ENCODE measurements around the gene PATE2.

Gene PATE2

GRCh38 chr11:125778728-125779127 lies at the start of gene PATE2:
PATE2 (minus strand) TSS chr11:125778828; CDS start chr11:125778773, 55 bp downstream.
- no peak within 1 kb of the TSS for H3K4me3 Mint-ChIP-seq
- no peaks in the 10 kb centered on the region for H3K4me1 Mint-ChIP-seq
- H3K27me3 Mint-ChIP-seq: peaks cover 9 to 10% of the 10 kb centered on the region in 2 donors
- DNase-seq (no peak), ATAC-seq (replicated peaks) (no peak)
- H3K36me3 Mint-ChIP-seq: no peaks in the 10 kb centered on the region
- H3K27ac Mint-ChIP-seq: no peak within 1 kb of the TSS
- peaks cover 3 to 9% of the 10 kb centered on the region in 2 donors for H3K9me3 Mint-ChIP-seq

- Mint-ChIP-seq H3K27me3 (no peaks in the 10 kb centered on the region), H3K4me1 (no peaks in the 10 kb centered on the region), H3K4me3 (no peak overlapping the region), H3K27ac (no peak overlapping the region), H3K36me3 (no peaks in the 10 kb centered on the region), H3K9me3 (peaks cover 13 to 18% of the 10 kb centered on the region in 2 donors)
- no peak for ATAC-seq (replicated peaks)
- no peak for DNase-seq
Observed at GRCh38 chr11:125807909-125808308, 29.3 kb upstream of the PATE2 start.

- no peak overlapping the region for H3K4me3 Mint-ChIP-seq
- peaks cover 4% of the 10 kb centered on the region in 2 donors for H3K36me3 Mint-ChIP-seq
Observed at GRCh38 chr11:125802387-125802786, 23.8 kb upstream of the PATE2 start.

GRCh38 chr11:125799808-125800207 lies 21.2 kb upstream of the PATE2 start:
- Mint-ChIP-seq H3K9me3 (peaks cover 39 to 48% of the 10 kb centered on the region in 2 donors), H3K27ac (no peak overlapping the region), H3K4me1 (no peaks in the 10 kb centered on the region), H3K27me3 (peaks cover 0 to 10% of the 10 kb centered on the region in 2 donors), H3K4me3 (no peak overlapping the region), H3K36me3 (peaks cover 4% of the 10 kb centered on the region in 2 donors)
- ATAC-seq (replicated peaks) (no peak), DNase-seq (no peak)

More at GRCh38 chr11:125802387-125802786, 23.8 kb upstream of the PATE2 start:
- DNase-seq: no peak
- no peak for ATAC-seq (replicated peaks)
- Mint-ChIP-seq H3K4me1 (no peaks in the 10 kb centered on the region), H3K27me3 (peaks cover 0 to 10% of the 10 kb centered on the region in 2 donors), H3K9me3 (peaks cover 30 to 35% of the 10 kb centered on the region in 2 donors), H3K27ac (no peak overlapping the region)

GRCh38 chr11:125797641-125798040 lies 19.0 kb upstream of the PATE2 start:
- no peaks in the 10 kb centered on the region for H3K4me1 Mint-ChIP-seq
- peaks cover 40 to 45% of the 10 kb centered on the region in 2 donors for H3K9me3 Mint-ChIP-seq

GRCh38 chr11:125790825-125791224 lies 12.2 kb upstream of the PATE2 start:
- DNase-seq (no peak), ATAC-seq (replicated peaks) (no peak)
- Mint-ChIP-seq H3K27ac (no peak overlapping the region), H3K36me3 (no peaks in the 10 kb centered on the region), H3K4me1 (no peaks in the 10 kb centered on the region), H3K9me3 (peaks cover 14 to 23% of the 10 kb centered on the region in 2 donors), H3K27me3 (peaks cover 0 to 6% of the 10 kb centered on the region in 2 donors), H3K4me3 (no peak overlapping the region)

More at GRCh38 chr11:125797641-125798040, 19.0 kb upstream of the PATE2 start:
- Mint-ChIP-seq H3K4me3 (no peak overlapping the region), H3K27me3 (peaks cover 0 to 10% of the 10 kb centered on the region in 2 donors), H3K27ac (no peak overlapping the region), H3K36me3 (peaks cover 4% of the 10 kb centered on the region in 2 donors)
- ATAC-seq (replicated peaks): no peak
- DNase-seq: no peak

GRCh38 chr11:125787827-125788226 lies 9.2 kb upstream of the PATE2 start, which contains the start of gene PATE3:
PATE3 (plus strand) TSS chr11:125788127; CDS start chr11:125788152, 25 bp downstream.
- ATAC-seq (replicated peaks): no peak
- no peak within 1 kb of the TSS for H3K4me3 Mint-ChIP-seq

GRCh38 chr11:125784678-125785077 lies 6.0 kb upstream of the PATE2 start:
- Mint-ChIP-seq H3K4me3 (no peak overlapping the region), H3K9me3 (peaks cover 7 to 9% of the 10 kb centered on the region in 2 donors), H3K36me3 (no peaks in the 10 kb centered on the region), H3K27me3 (peaks cover 3 to 8% of the 10 kb centered on the region in 2 donors), H3K27ac (no peak overlapping the region), H3K4me1 (no peaks in the 10 kb centered on the region)
- ATAC-seq (replicated peaks) (no peak), DNase-seq (no peak)

More at GRCh38 chr11:125787827-125788226, 9.2 kb upstream of the PATE2 start, which contains the start of gene PATE3:
- Mint-ChIP-seq H3K4me1 (no peaks in the 10 kb centered on the region), H3K9me3 (peaks cover 4 to 7% of the 10 kb centered on the region in 2 donors), H3K36me3 (no peaks in the 10 kb centered on the region), H3K27me3 (peaks cover 0 to 6% of the 10 kb centered on the region in 2 donors), H3K27ac (no peak within 1 kb of the TSS)
- no peak for DNase-seq

- no peak overlapping the region for H3K4me3 Mint-ChIP-seq
- H3K36me3 Mint-ChIP-seq: no peaks in the 10 kb centered on the region
- H3K27ac Mint-ChIP-seq: no peak overlapping the region
- ATAC-seq (replicated peaks) (no peak), DNase-seq (no peak)
- H3K27me3 Mint-ChIP-seq: peaks cover 9 to 10% of the 10 kb centered on the region in 2 donors
- H3K9me3 Mint-ChIP-seq: peaks cover 3% of the 10 kb centered on the region in 2 donors
- no peaks in the 10 kb centered on the region for H3K4me1 Mint-ChIP-seq
Observed at GRCh38 chr11:125777309-125777708, 1.3 kb downstream of the PATE2 start.

- Mint-ChIP-seq H3K27me3 (peaks cover 4 to 6% of the 10 kb centered on the region in 2 donors), H3K27ac (no peak overlapping the region), H3K4me1 (no peaks in the 10 kb centered on the region), H3K4me3 (no peak overlapping the region), H3K36me3 (no peaks in the 10 kb centered on the region), H3K9me3 (no peaks in the 10 kb centered on the region)
- ATAC-seq (replicated peaks): no peak
- no peak for DNase-seq
Observed at GRCh38 chr11:125773516-125773915, 5.1 kb downstream of the PATE2 start.

GRCh38 chr11:125772834-125773505 lies 5.7 kb downstream of the PATE2 start:
- DNase-seq: no peak
- Mint-ChIP-seq H3K27ac (no peak overlapping the region), H3K4me3 (no peak overlapping the region), H3K36me3 (no peaks in the 10 kb centered on the region), H3K9me3 (no peaks in the 10 kb centered on the region), H3K4me1 (no peaks in the 10 kb centered on the region), H3K27me3 (peaks cover 6 to 10% of the 10 kb centered on the region in 2 donors)
- no peak for ATAC-seq (replicated peaks)

GRCh38 chr11:125770583-125770982 lies 8.0 kb downstream of the PATE2 start:
- H3K4me3 Mint-ChIP-seq: no peak overlapping the region
- DNase-seq: no peak
- ATAC-seq (replicated peaks): no peak

GRCh38 chr11:125768336-125769046 lies 10.1 kb downstream of the PATE2 start:
- ATAC-seq (replicated peaks): no peak
- H3K4me3 Mint-ChIP-seq: no peak overlapping the region
- H3K27ac Mint-ChIP-seq: no peak overlapping the region
- no peaks in the 10 kb centered on the region for H3K4me1 Mint-ChIP-seq
- H3K9me3 Mint-ChIP-seq: no peaks in the 10 kb centered on the region
- DNase-seq: no peak
- no peaks in the 10 kb centered on the region for H3K36me3 Mint-ChIP-seq
- H3K27me3 Mint-ChIP-seq: peaks cover 8 to 31% of the 10 kb centered on the region in 2 donors

More at GRCh38 chr11:125770583-125770982, 8.0 kb downstream of the PATE2 start:
- H3K9me3 Mint-ChIP-seq: no peaks in the 10 kb centered on the region
- H3K27ac Mint-ChIP-seq: no peak overlapping the region
- H3K27me3 Mint-ChIP-seq: peaks cover 8 to 17% of the 10 kb centered on the region in 2 donors
- no peaks in the 10 kb centered on the region for H3K4me1 Mint-ChIP-seq
- H3K36me3 Mint-ChIP-seq: no peaks in the 10 kb centered on the region

- ATAC-seq (replicated peaks): no peak
- no peak overlapping the region for H3K4me3 Mint-ChIP-seq
- no peaks in the 10 kb centered on the region for H3K9me3 Mint-ChIP-seq
- H3K27ac Mint-ChIP-seq: no peak overlapping the region
- DNase-seq: no peak
- H3K27me3 Mint-ChIP-seq: peaks cover 8 to 31% of the 10 kb centered on the region in 2 donors
- no peaks in the 10 kb centered on the region for H3K4me1 Mint-ChIP-seq
- H3K36me3 Mint-ChIP-seq: no peaks in the 10 kb centered on the region
Observed at GRCh38 chr11:125766251-125766650, 12.4 kb downstream of the PATE2 start.
